Inflammatory macrophage (primary cell): ENCODE results near the gene SEC14L5.
"Not testable (repeated sequence)": the region's sequence is repeated elsewhere in the genome, so short reads cannot be mapped to it uniquely, and the experiment has no call there.

Experiments used
- DNase-seq, 2 donors: peaks; one replicate each; pipeline ENCODE4 v3.0.0-alpha.2; 2020 to 2022
- total RNA-seq, 18 experiments: gene quantifications; one replicate each; lab custom pipeline; 2026; ENCODE audit warnings: mixed read lengths in 6 of 18, inconsistent platforms in 2 of 18; lab: John Stamatoyannopoulos, UW

Gene SEC14L5
- total RNA-seq, result 0 to 0.63 (median 0.08) reads per million in 18 experiments

- DNase-seq, result peak; percentile 97
Observed at GRCh38 chr16:4957720-4958509, at the start of gene SEC14L5. Gene SEC14L5 (plus strand): TSS chr16:4958330. CDS start chr16:4959324, 994 bp downstream.

GRCh38 chr16:4908854-4909401, 49.2 kb upstream of the SEC14L5 start:
- no peak for DNase-seq

- no peak for DNase-seq
Observed at GRCh38 chr16:4909825-4910224, 48.3 kb upstream of the SEC14L5 start.

GRCh38 chr16:4910828-4911227, 47.3 kb upstream of the SEC14L5 start:
- DNase-seq, result no peak

- DNase-seq, result no peak
Observed at GRCh38 chr16:4911970-4912386, 46.2 kb upstream of the SEC14L5 start.

- no peak for DNase-seq
Observed at GRCh38 chr16:4913130-4913773, 44.9 kb upstream of the SEC14L5 start.

GRCh38 chr16:4913774-4914525, 44.2 kb upstream of the SEC14L5 start:
- DNase-seq, result no peak

GRCh38 chr16:4914528-4915225, 43.5 kb upstream of the SEC14L5 start:
- no peak for DNase-seq

GRCh38 chr16:4915226-4915761, 42.8 kb upstream of the SEC14L5 start:
- no peak for DNase-seq

- no peak for DNase-seq
Observed at GRCh38 chr16:4917117-4917516, 41.0 kb upstream of the SEC14L5 start.

GRCh38 chr16:4918781-4919251, 39.3 kb upstream of the SEC14L5 start:
- no peak for DNase-seq

- no peak for DNase-seq
Observed at GRCh38 chr16:4920826-4921225, 37.3 kb upstream of the SEC14L5 start.

GRCh38 chr16:4922721-4923342, 35.3 kb upstream of the SEC14L5 start:
- DNase-seq, result no peak

GRCh38 chr16:4923853-4924252, 34.3 kb upstream of the SEC14L5 start:
- DNase-seq, result no peak

- no peak for DNase-seq
Observed at GRCh38 chr16:4924593-4925292, 33.4 kb upstream of the SEC14L5 start.

- no peak for DNase-seq
Observed at GRCh38 chr16:4925293-4925607, 32.9 kb upstream of the SEC14L5 start.

GRCh38 chr16:4925791-4926190, 32.3 kb upstream of the SEC14L5 start:
- DNase-seq, result no peak

GRCh38 chr16:4926928-4927327, 31.2 kb upstream of the SEC14L5 start:
- DNase-seq, result no peak

- no peak for DNase-seq
Observed at GRCh38 chr16:4927661-4928060, 30.5 kb upstream of the SEC14L5 start.

GRCh38 chr16:4928227-4928626, 29.9 kb upstream of the SEC14L5 start:
- DNase-seq, result no peak

GRCh38 chr16:4929619-4930018, 28.5 kb upstream of the SEC14L5 start:
- DNase-seq, result not testable (repeated sequence)
